MM.1S (cell line): ENCODE measurements around the gene RBM8A.

Source experiments
- DNase-seq: peaks from one replicate; pipeline ENCODE4 v3.0.0-alpha.2; 2015
- H2AFZ ChIP-seq: fragments of 300-600 bp; sonication (generic); 2 replicates; pipeline ENCODE4 v1.6.0; 2016; ENCODE audit warnings: antibody characterized with exemption, low read length
- H3F3A ChIP-seq: fragments of 300-600 bp; sonication (generic); 2 replicates; pipeline ENCODE4 v1.6.1; 2016; ENCODE audit warnings: mild to moderate bottlenecking, antibody characterized with exemption, low read length, moderate library complexity, mixed read lengths; ENCODE audit not compliant: insufficient read depth
- H3K27ac ChIP-seq: fragments of 300-600 bp; sonication (generic); 2 replicates; pipeline ENCODE4 v1.5.1; 2016; ENCODE audit warnings: mild to moderate bottlenecking, low read length
- H3K27me3 ChIP-seq: fragments of 300-600 bp; sonication (generic); replicated peaks from 2 replicates; pipeline ENCODE4 v1.6.0; 2016; ENCODE audit warnings: low read length; ENCODE audit not compliant: insufficient read depth
- H3K36me3 ChIP-seq: fragments of 300-600 bp; sonication (generic); replicated peaks from 2 replicates; pipeline ENCODE4 v1.6.1; 2016; ENCODE audit warnings: mild to moderate bottlenecking, low read length, mixed read lengths; ENCODE audit not compliant: insufficient read depth
- H3K4me1 ChIP-seq: fragments of 300-600 bp; sonication (generic); 2 replicates; pipeline ENCODE4 v1.6.1; 2016; ENCODE audit warnings: low read length, mixed read lengths
- H3K4me2 ChIP-seq: fragments of 300-600 bp; sonication (generic); 2 replicates; pipeline ENCODE4 v1.6.0; 2016; ENCODE audit warnings: low read depth, low read length
- H3K4me3 ChIP-seq: fragments of 300-600 bp; sonication (generic); 2 replicates; pipeline ENCODE4 v1.5.1; 2016; ENCODE audit warnings: low read length, mixed read lengths
- H3K79me2 ChIP-seq: fragments of 300-600 bp; sonication (generic); 2 replicates; pipeline ENCODE4 v1.6.1; 2016; ENCODE audit warnings: mixed run types, low read length, mixed read lengths
- H3K9ac ChIP-seq: fragments of 300-600 bp; sonication (generic); 2 replicates; pipeline ENCODE4 v1.6.1; 2016; ENCODE audit warnings: low read length, mixed read lengths
- H3K9me2 ChIP-seq: fragments of 300-600 bp; sonication (generic); replicated peaks from 2 replicates; pipeline ENCODE4 v1.6.1; 2016; ENCODE audit warnings: mild to moderate bottlenecking, low read length, mixed read lengths; ENCODE audit not compliant: insufficient read depth
- H3K9me3 ChIP-seq: fragments of 300-600 bp; sonication (generic); replicated peaks from 2 replicates; pipeline ENCODE4 v1.6.1; 2016; ENCODE audit warnings: mild to moderate bottlenecking, low read length, mixed read lengths; ENCODE audit not compliant: insufficient read depth
- H4K20me1 ChIP-seq: fragments of 300-600 bp; sonication (generic); 2 replicates; pipeline ENCODE4 v1.6.1; 2016; ENCODE audit warnings: mild to moderate bottlenecking, low read length, moderate library complexity, mixed read lengths; ENCODE audit not compliant: insufficient read depth
- EZH2 ChIP-seq: fragments of 300-600 bp; sonication (generic); optimal IDR thresholded peaks from 2 replicates; pipeline ENCODE3; 2017; ENCODE audit warnings: low read depth, mild to moderate bottlenecking, antibody characterized with exemption, low read length, mixed read lengths
- EZH2phosphoT487 ChIP-seq: fragments of 300-600 bp; sonication (generic); IDR thresholded peaks from 2 replicates; pipeline ENCODE4 v1.6.1; 2018; ENCODE audit warnings: antibody characterized with exemption, low read length
- TF ChIP-seq, protein P1 (sequence below): fragments of 300-600 bp; sonication (generic); IDR thresholded peaks from 2 replicates; pipeline ENCODE4 v1.5.1; 2016; ENCODE audit warnings: antibody characterized with exemption, low read length, mixed read lengths

The RBM8A gene

DNA sequence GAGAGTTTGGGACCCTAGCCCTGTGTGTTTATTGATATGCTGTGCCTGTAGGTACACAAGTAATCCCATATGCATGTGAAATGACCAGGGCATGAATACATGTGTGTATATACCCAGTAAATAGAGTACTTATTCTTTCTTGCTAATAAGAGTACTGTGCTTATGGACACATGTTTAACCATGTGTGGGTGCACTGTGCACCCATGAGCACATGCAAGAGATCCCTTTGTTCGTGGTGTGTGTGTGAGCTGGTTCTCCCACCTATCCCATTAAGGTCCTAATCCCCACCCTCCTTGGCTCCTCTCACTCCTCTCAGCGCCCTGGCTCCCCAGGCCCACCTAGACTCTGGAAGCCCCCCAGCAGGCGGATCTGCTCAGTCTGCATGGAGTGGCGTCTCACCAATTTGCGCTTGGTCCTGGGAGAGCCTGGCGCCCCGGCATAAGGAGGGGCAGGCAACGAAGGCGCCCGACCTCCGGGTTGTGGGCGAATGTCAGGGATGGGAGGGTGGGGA is 32.7 kb upstream of the RBM8A start:
- DNase-seq = no peak
- H3K9me3 ChIP-seq = no peaks in the 10 kb centered on the region
- no peaks in the 10 kb centered on the region for H3K36me3 ChIP-seq
- peaks cover 20% of the 10 kb centered on the region; the same call in 1 of the 2 replicates for H3F3A ChIP-seq
- no peaks in the 10 kb centered on the region for H4K20me1 ChIP-seq
- no peak overlapping the region for H3K4me2 ChIP-seq
- no peak overlapping the region for H2AFZ ChIP-seq
- TF ChIP-seq, protein P1, sequence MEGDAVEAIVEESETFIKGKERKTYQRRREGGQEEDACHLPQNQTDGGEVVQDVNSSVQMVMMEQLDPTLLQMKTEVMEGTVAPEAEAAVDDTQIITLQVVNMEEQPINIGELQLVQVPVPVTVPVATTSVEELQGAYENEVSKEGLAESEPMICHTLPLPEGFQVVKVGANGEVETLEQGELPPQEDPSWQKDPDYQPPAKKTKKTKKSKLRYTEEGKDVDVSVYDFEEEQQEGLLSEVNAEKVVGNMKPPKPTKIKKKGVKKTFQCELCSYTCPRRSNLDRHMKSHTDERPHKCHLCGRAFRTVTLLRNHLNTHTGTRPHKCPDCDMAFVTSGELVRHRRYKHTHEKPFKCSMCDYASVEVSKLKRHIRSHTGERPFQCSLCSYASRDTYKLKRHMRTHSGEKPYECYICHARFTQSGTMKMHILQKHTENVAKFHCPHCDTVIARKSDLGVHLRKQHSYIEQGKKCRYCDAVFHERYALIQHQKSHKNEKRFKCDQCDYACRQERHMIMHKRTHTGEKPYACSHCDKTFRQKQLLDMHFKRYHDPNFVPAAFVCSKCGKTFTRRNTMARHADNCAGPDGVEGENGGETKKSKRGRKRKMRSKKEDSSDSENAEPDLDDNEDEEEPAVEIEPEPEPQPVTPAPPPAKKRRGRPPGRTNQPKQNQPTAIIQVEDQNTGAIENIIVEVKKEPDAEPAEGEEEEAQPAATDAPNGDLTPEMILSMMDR = no peak
- no peak for TF ChIP-seq EZH2
- no peak for TF ChIP-seq EZH2phosphoT487
- no peak overlapping the region for H3K9ac ChIP-seq
- H3K27ac ChIP-seq = no peak overlapping the region
- peaks cover 64% of the 10 kb centered on the region for H3K27me3 ChIP-seq
- H3K79me2 ChIP-seq = no peaks in the 10 kb centered on the region
- H3K4me1 ChIP-seq = peaks cover 46% of the 10 kb centered on the region
- H3K9me2 ChIP-seq = no peaks in the 10 kb centered on the region
- no peak overlapping the region for H3K4me3 ChIP-seq

DNA sequence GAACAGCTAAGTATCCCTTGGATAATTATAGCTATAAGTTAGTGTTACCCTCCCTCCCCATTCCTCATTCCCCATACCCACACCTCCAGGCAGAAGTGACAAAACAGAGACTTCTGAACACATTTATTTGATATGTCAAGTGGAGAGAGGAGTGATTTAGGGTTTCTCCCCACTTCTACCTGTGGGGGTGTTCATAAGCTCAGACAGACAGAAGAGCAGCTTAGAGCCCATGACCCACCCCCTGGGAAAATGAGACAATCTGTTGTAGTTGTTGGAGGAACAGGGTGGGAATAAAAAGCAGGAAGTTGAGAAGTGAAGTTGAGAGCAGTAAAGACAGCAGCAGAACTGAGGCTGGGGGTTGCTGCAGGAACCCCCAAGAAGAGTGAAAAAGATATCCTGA is 32.0 kb upstream of the RBM8A start:
- Histone ChIP-seq H3K27me3 (peaks cover 64% of the 10 kb centered on the region), H3K4me2 (no peak overlapping the region), H3K27ac (no peak overlapping the region), H3K4me1 (peaks cover 46% of the 10 kb centered on the region), H3K9ac (no peak overlapping the region), H3F3A (peaks cover 16% of the 10 kb centered on the region; the same call in 1 of the 2 replicates), H3K4me3 (no peak overlapping the region), H2AFZ (no peak overlapping the region), H3K9me3 (no peaks in the 10 kb centered on the region), H3K36me3 (no peaks in the 10 kb centered on the region), H3K9me2 (no peaks in the 10 kb centered on the region), H3K79me2 (no peaks in the 10 kb centered on the region), H4K20me1 (no peaks in the 10 kb centered on the region)
- DNase-seq = no peak
- TF ChIP-seq EZH2phosphoT487 (no peak), EZH2 (no peak)
- TF ChIP-seq, protein P1 = no peak

DNA sequence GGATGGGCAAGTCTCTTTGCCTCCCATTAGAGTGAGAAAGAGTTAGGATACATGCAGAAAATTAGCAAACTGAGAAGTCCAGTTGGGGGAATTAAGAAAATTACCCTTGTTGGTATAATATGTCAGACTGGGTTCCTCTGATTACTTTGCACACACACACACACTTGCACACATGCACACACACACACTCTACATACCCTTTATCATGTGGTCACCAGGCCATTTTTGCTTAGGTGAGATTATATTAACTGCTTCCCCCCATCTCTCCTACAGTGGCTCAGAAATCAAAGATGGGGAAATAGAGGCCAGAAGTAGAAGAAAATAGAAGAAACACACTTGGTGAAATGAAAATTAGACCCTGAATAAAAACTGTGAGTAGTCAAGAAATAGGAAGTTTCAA is 31.4 kb upstream of the RBM8A start:
- H3K9me3 ChIP-seq = no peaks in the 10 kb centered on the region
- peaks cover 42% of the 10 kb centered on the region for H3K4me1 ChIP-seq
- TF ChIP-seq, protein P1 = no peak
- no peak for TF ChIP-seq EZH2phosphoT487
- TF ChIP-seq EZH2 = no peak
- DNase-seq = no peak
- no peak overlapping the region for H3K9ac ChIP-seq
- no peaks in the 10 kb centered on the region for H4K20me1 ChIP-seq
- H2AFZ ChIP-seq = no peak overlapping the region
- H3K27me3 ChIP-seq = peaks cover 62% of the 10 kb centered on the region
- H3K4me3 ChIP-seq = no peak overlapping the region
- H3K79me2 ChIP-seq = no peaks in the 10 kb centered on the region
- H3K27ac ChIP-seq = no peak overlapping the region
- peak overlapping the region; percentile 78; the same call in 1 of the 2 replicates for H3K4me2 ChIP-seq
- H3F3A ChIP-seq = peaks cover 15% of the 10 kb centered on the region; the same call in 1 of the 2 replicates
- H3K9me2 ChIP-seq = no peaks in the 10 kb centered on the region
- no peaks in the 10 kb centered on the region for H3K36me3 ChIP-seq
